GM19455 (cell line): ENCODE data around the gene WDR62.

ENCODE experiments used
- ATAC-seq: cut with Tn5 transposase; IDR thresholded peaks from one replicate; pipeline ENCODE4 v1.9.1; 2021; ENCODE audit not compliant: unreplicated experiment

The WDR62 gene

GRCh38 chr19:36054733-36055686, at the start of gene WDR62:
Gene WDR62 (plus strand): TSS chr19:36054897. CDS start chr19:36054972, 75 bp downstream.
- peak; percentile 73 for ATAC-seq

- no peak for ATAC-seq
Measured at GRCh38 chr19:36006955-36007354, 47.7 kb upstream of the WDR62 start.

- ATAC-seq: no peak
Measured at GRCh38 chr19:36008336-36008978, 46.2 kb upstream of the WDR62 start, which contains the start of gene SYNE4. Gene SYNE4 (minus strand): TSS chr19:36008813. CDS start chr19:36008681, 132 bp downstream.

- no peak for ATAC-seq
Measured at GRCh38 chr19:36009220-36009619, 45.5 kb upstream of the WDR62 start.

GRCh38 chr19:36009633-36010379, 44.9 kb upstream of the WDR62 start:
- ATAC-seq: no peak

- ATAC-seq: no peak
Measured at GRCh38 chr19:36010402-36010801, 44.3 kb upstream of the WDR62 start.

- no peak for ATAC-seq
Measured at GRCh38 chr19:36013280-36014011, 41.3 kb upstream of the WDR62 start.

- ATAC-seq: peak; percentile 97
Measured at GRCh38 chr19:36014012-36014924, 40.4 kb upstream of the WDR62 start, which contains the start of gene ALKBH6. Gene ALKBH6 (minus strand): TSS chr19:36014213. CDS start chr19:36013397, 816 bp downstream.

- no peak for ATAC-seq
Measured at GRCh38 chr19:36019061-36019670, 35.5 kb upstream of the WDR62 start.

GRCh38 chr19:36023432-36023831, 31.3 kb upstream of the WDR62 start:
- no peak for ATAC-seq

- ATAC-seq: no peak
Measured at GRCh38 chr19:36025541-36025940, 29.2 kb upstream of the WDR62 start.

GRCh38 chr19:36026091-36026876, 28.4 kb upstream of the WDR62 start:
- no peak for ATAC-seq

GRCh38 chr19:36027696-36028095, 27.0 kb upstream of the WDR62 start:
- ATAC-seq: no peak

GRCh38 chr19:36028313-36029041, 26.2 kb upstream of the WDR62 start:
- no peak for ATAC-seq

- no peak for ATAC-seq
Measured at GRCh38 chr19:36030264-36031148, 24.2 kb upstream of the WDR62 start.

- ATAC-seq: no peak
Measured at GRCh38 chr19:36031308-36031707, 23.4 kb upstream of the WDR62 start.
